Measurements from ENCODE around the gene FRS3.

- TF ChIP-seq, protein P1, sequence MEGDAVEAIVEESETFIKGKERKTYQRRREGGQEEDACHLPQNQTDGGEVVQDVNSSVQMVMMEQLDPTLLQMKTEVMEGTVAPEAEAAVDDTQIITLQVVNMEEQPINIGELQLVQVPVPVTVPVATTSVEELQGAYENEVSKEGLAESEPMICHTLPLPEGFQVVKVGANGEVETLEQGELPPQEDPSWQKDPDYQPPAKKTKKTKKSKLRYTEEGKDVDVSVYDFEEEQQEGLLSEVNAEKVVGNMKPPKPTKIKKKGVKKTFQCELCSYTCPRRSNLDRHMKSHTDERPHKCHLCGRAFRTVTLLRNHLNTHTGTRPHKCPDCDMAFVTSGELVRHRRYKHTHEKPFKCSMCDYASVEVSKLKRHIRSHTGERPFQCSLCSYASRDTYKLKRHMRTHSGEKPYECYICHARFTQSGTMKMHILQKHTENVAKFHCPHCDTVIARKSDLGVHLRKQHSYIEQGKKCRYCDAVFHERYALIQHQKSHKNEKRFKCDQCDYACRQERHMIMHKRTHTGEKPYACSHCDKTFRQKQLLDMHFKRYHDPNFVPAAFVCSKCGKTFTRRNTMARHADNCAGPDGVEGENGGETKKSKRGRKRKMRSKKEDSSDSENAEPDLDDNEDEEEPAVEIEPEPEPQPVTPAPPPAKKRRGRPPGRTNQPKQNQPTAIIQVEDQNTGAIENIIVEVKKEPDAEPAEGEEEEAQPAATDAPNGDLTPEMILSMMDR (conservative IDR thresholded peaks at IDR 0.05; ENCODE audit: low read length) = no peak
- TF ChIP-seq EZH2phosphoT487 (IDR thresholded peaks at IDR 0.05; ENCODE audit: borderline replicate concordance, low read depth, low read length) = no peak
Observed at GRCh38 chr6:41736186-41736733, 43.4 kb downstream of the FRS3 start.
